ENCODE measurements around the gene BTBD10.

DNA sequence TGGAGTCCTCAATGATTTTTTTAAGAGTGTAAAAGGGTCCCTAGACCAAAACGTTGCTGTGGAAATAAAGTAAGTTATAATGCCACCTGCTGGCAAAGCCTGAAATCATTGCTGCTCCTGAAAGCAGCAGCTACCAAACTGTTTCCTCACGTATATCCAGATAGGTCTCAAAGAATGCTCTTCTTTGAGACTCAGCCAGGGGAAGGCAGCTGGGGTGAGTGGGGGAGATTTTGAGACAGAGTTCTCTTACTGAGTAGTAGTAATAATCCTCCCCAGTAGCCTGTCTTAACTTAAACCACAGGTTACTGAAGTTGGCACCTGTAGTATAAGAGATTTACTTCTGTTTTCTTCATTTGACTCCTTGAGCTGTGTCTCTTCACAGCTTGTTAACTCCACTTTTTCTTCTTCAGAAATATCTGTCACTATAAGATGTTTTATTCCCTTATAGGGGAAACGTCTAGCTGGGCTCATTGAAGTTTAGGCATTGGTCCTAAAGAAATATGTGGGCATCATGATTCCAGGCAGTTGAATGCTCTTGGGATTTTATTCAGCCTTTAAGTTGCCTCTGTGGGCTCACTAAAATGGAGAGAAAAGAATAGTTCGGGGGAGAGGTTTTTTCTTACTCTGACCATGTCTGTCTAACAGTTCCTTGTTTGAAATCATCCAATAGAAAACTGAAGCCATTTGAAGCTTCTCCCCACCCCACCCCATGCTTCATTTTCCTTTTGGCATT, 77.9 kb downstream of the BTBD10 start:
- TF ChIP-seq, protein P1, sequence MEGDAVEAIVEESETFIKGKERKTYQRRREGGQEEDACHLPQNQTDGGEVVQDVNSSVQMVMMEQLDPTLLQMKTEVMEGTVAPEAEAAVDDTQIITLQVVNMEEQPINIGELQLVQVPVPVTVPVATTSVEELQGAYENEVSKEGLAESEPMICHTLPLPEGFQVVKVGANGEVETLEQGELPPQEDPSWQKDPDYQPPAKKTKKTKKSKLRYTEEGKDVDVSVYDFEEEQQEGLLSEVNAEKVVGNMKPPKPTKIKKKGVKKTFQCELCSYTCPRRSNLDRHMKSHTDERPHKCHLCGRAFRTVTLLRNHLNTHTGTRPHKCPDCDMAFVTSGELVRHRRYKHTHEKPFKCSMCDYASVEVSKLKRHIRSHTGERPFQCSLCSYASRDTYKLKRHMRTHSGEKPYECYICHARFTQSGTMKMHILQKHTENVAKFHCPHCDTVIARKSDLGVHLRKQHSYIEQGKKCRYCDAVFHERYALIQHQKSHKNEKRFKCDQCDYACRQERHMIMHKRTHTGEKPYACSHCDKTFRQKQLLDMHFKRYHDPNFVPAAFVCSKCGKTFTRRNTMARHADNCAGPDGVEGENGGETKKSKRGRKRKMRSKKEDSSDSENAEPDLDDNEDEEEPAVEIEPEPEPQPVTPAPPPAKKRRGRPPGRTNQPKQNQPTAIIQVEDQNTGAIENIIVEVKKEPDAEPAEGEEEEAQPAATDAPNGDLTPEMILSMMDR (conservative IDR thresholded peaks at IDR 0.05 in 1 of 2, IDR thresholded peaks at IDR 0.05 in 1 of 2; ENCODE audit: low read depth in 1 of 2, low read length in 2 of 2) = peak; percentile 65 to 71
- TF ChIP-seq EZH2 (IDR thresholded peaks at IDR 0.05; ENCODE audit: low read length, missing control alignments) = no peak
